ENCODE measurements around the gene TKT. TPM values are rescaled to one million over a fixed set of nuclear protein-coding genes. Genes with fewer than 3 reads are reported as not detected.

The TKT gene
- total and polyA plus RNA-seq, 2 of the 4 experiments (the other 2 are of a cell fraction): 280 to 349 TPM

- no peak overlapping the region for H3K27ac ChIP-seq (ENCODE audit: insufficient read depth, low read length)
- dilution Hi-C loops (cut with HindIII; ENCODE audit: low sequenced_read_pairs, unreplicated experiment) (no loop called here), intact Hi-C loops (cut with micrococcal nuclease) (no loop called here), in situ Hi-C loops (cut with MboI; ENCODE audit: low sequenced_read_pairs) (no loop called here)
- H4K20me1 ChIP-seq (ENCODE audit: insufficient read depth, low read length): peaks cover 14% of the 10 kb centered on the region
- H2AFZ ChIP-seq (replicated peaks; ENCODE audit: low read length, poor library complexity): no peak overlapping the region
- H3K4ac ChIP-seq (ENCODE audit: low read depth, low read length): no peak overlapping the region
- ATAC-seq (ENCODE audit: low read depth): no peak
- ChIA-PET POLR2A (ENCODE audit: unreplicated experiment) (no interaction called here), CTCF (no interaction called here)
- H2BK120ac ChIP-seq (ENCODE audit: low read depth, low read length): no peak overlapping the region
- no peak for TF ChIP-seq ELK1 (IDR thresholded peaks at IDR 0.05; ENCODE audit: borderline replicate concordance, low read depth, low read length)
- no peak for TF ChIP-seq RFX5 (IDR thresholded peaks at IDR 0.05; ENCODE audit: low read depth, low read length)
- no peak for TF ChIP-seq RAD21 (IDR thresholded peaks at IDR 0.05; ENCODE audit: low read length)
- no peak for TF ChIP-seq SMC3 (IDR thresholded peaks at IDR 0.05; ENCODE audit: low read depth, low read length)
- no peak for TF ChIP-seq BHLHE40 (IDR thresholded peaks at IDR 0.05; ENCODE audit: low read depth, low read length)
- no peak for TF ChIP-seq CEBPB (IDR thresholded peaks at IDR 0.05; ENCODE audit: low read depth, low read length)
- no peak for TF ChIP-seq RCOR1 (IDR thresholded peaks at IDR 0.05; ENCODE audit: insufficient replicate concordance, low read length)
- TF ChIP-seq NFE2L2 (IDR thresholded peaks at IDR 0.05; ENCODE audit: low read depth, low read length): no peak
- TF ChIP-seq, protein P1, sequence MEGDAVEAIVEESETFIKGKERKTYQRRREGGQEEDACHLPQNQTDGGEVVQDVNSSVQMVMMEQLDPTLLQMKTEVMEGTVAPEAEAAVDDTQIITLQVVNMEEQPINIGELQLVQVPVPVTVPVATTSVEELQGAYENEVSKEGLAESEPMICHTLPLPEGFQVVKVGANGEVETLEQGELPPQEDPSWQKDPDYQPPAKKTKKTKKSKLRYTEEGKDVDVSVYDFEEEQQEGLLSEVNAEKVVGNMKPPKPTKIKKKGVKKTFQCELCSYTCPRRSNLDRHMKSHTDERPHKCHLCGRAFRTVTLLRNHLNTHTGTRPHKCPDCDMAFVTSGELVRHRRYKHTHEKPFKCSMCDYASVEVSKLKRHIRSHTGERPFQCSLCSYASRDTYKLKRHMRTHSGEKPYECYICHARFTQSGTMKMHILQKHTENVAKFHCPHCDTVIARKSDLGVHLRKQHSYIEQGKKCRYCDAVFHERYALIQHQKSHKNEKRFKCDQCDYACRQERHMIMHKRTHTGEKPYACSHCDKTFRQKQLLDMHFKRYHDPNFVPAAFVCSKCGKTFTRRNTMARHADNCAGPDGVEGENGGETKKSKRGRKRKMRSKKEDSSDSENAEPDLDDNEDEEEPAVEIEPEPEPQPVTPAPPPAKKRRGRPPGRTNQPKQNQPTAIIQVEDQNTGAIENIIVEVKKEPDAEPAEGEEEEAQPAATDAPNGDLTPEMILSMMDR (conservative IDR thresholded peaks at IDR 0.05; ENCODE audit: low read depth, low read length): no peak
- no peak for TF ChIP-seq POLR2A (IDR thresholded peaks at IDR 0.05; ENCODE audit: low read depth, low read length)
- no peak for TF ChIP-seq CHD1 (IDR thresholded peaks at IDR 0.05; ENCODE audit: low read depth, low read length)
- no peak for TF ChIP-seq FOS (IDR thresholded peaks at IDR 0.05; ENCODE audit: low read depth, low read length)
- no peak for TF ChIP-seq MAFK (IDR thresholded peaks at IDR 0.05; ENCODE audit: low read depth, low read length)
- TF ChIP-seq, protein P2, sequence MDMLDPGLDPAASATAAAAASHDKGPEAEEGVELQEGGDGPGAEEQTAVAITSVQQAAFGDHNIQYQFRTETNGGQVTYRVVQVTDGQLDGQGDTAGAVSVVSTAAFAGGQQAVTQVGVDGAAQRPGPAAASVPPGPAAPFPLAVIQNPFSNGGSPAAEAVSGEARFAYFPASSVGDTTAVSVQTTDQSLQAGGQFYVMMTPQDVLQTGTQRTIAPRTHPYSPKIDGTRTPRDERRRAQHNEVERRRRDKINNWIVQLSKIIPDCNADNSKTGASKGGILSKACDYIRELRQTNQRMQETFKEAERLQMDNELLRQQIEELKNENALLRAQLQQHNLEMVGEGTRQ (IDR thresholded peaks at IDR 0.05; ENCODE audit: low read depth, low read length): no peak
- TF ChIP-seq MAZ (IDR thresholded peaks at IDR 0.05; ENCODE audit: borderline replicate concordance, low read depth, low read length): no peak
- no peak for TF ChIP-seq MXI1 (IDR thresholded peaks at IDR 0.05; ENCODE audit: borderline replicate concordance, low read depth, low read length)
- BruUV-seq (replicated peaks): no TSS peak
- no peak overlapping the region for H3K18ac ChIP-seq (ENCODE audit: low read depth, low read length)
- H3K4me2 ChIP-seq (ENCODE audit: low read depth, low read length): no peak overlapping the region
- no peak overlapping the region for H2BK20ac ChIP-seq (ENCODE audit: low read depth, low read length)
- H2BK15ac ChIP-seq (ENCODE audit: low read depth, low read length): no peak overlapping the region
- no peak overlapping the region for H4K5ac ChIP-seq (ENCODE audit: low read depth, low read length)
- no peaks in the 10 kb centered on the region for H3K4me1 ChIP-seq (ENCODE audit: control insufficient read depth, insufficient read depth, low read length)
- no peak overlapping the region for H3K56ac ChIP-seq (ENCODE audit: extremely low read depth, insufficient read depth, low read length)
- no peak overlapping the region for H3K4me3 ChIP-seq (ENCODE audit: insufficient read depth, low read depth, low read length)
- H3K9me3 ChIP-seq (ENCODE audit: control insufficient read depth, insufficient read depth, low read length): no peaks in the 10 kb centered on the region
- no peak overlapping the region for H3K23ac ChIP-seq (ENCODE audit: low read depth, low read length)
- no peak for DNase-seq
- WGBS, 2 experiments (ENCODE audit: extremely low coverage in 2 of 2, insufficient read length in 1 of 2): 91% methylated on average over 1 of the region's 2 CpGs; no CpG with 5 or more reads in 1 of the 2 experiments
- H3K36me3 ChIP-seq (ENCODE audit: control insufficient read depth, insufficient read depth, low read length): peaks cover 96% of the 10 kb centered on the region
- no peaks in the 10 kb centered on the region for H3K27me3 ChIP-seq (ENCODE audit: control insufficient read depth, insufficient read depth, low read length)
- H2AK9ac ChIP-seq (replicated peaks; ENCODE audit: low read depth, low read length, poor library complexity): no peak overlapping the region
- no peak overlapping the region for H3K9ac ChIP-seq (ENCODE audit: low read depth, low read length)
- H4K8ac ChIP-seq (ENCODE audit: low read depth in 2 of 2, low read length in 2 of 2): no peak overlapping the region
- 0 out of 2 replicates have a peak, but pooled peaks cover 3% of the 10 kb centered on the region for H3K9me1 ChIP-seq (ENCODE audit: insufficient read depth, low read length)
- no peak overlapping the region for H4K91ac ChIP-seq (ENCODE audit: insufficient read depth, low read depth, low read length)
- peaks cover 36 to 62% of the 10 kb centered on the region in 2 experiments for H3K79me1 ChIP-seq (ENCODE audit: low read depth in 1 of 2, low read length in 2 of 2)
- no peak overlapping the region for H2AK5ac ChIP-seq (ENCODE audit: low read depth, low read length)
- H3K14ac ChIP-seq (replicated peaks; ENCODE audit: low read depth, low read length): no peak overlapping the region
- H2BK5ac ChIP-seq (ENCODE audit: low read depth, low read length, poor library complexity, severe bottlenecking): no peak overlapping the region
Observed at GRCh38 chr3:53229606-53230005, 26.2 kb downstream of the TKT start.

All from IMR-90 (cell line).